Measurements from ENCODE around the gene ZNF564. TPM values are rescaled to one million over a fixed set of nuclear protein-coding genes. Genes with fewer than 3 reads are reported as not detected.

Gene ZNF564
- total and polyA plus RNA-seq, 10 of the 15 experiments (the other 5 are each of a cell fraction or from before 2014, with no cell fraction given), result 1.5 to 8.9 (median 5.4) TPM

- intact Hi-C loops (cut with micrococcal nuclease; ENCODE audit: unreplicated experiment), result no loop called here
- in situ Hi-C loops (cut with MboI), result no loop called here
- Histone ChIP-seq H3K79me2 (ENCODE audit: control insufficient read depth, insufficient read depth, low read length) (no peaks in the 10 kb centered on the region), H3K36me3 (ENCODE audit: control insufficient read depth in 2 of 2, insufficient read depth in 2 of 2, low read length in 1 of 2) (peaks cover 8 to 17% of the 10 kb centered on the region in 2 experiments), H3K27me3 (replicated peaks in 1 of 2; ENCODE audit: control insufficient read depth in 2 of 2, insufficient read depth in 2 of 2, low read length in 1 of 2) (no peaks in the 10 kb centered on the region), H2AFZ (ENCODE audit: control insufficient read depth, low read depth, low read length) (no peak overlapping the region), H3K4me3 (no peak overlapping the region), H3K9ac (ENCODE audit: control insufficient read depth, insufficient read depth, low read length) (no peak overlapping the region), H4K20me1 (ENCODE audit: control insufficient read depth, insufficient read depth) (no peaks in the 10 kb centered on the region), H3K4me1 (ENCODE audit: control insufficient read depth, insufficient read depth, low read length) (peaks cover 6% of the 10 kb centered on the region), H3K27ac (ENCODE audit: control insufficient read depth, insufficient read depth) (no peak overlapping the region), H3K4me2 (ENCODE audit: control insufficient read depth, insufficient read depth) (no peak overlapping the region), H3K9me3 (replicated peaks; ENCODE audit: control insufficient read depth, insufficient read depth, low read length) (peaks cover 26% of the 10 kb centered on the region)
- FAIRE-seq (no peak), DNase-seq (ENCODE audit: low read depth, low spot score) (no peak), ATAC-seq (no peak)
- ChIA-PET SMC1A (ENCODE audit: uncharacterized antibody, unreplicated experiment) (interaction anchor here (1.4 kb wide), 1 partner anchor 25 kb away, joined by 5 read pairs; no protein-coding TSS in a partner anchor), RAD21 (ENCODE audit: unreplicated experiment) (interaction anchor here (0.6 kb wide), 1 partner anchor 103 kb away, joined by 3 read pairs; the partner anchor contains the start of gene DHPS), POLR2A (no interaction called here), CTCF (no interaction called here)
- BruUV-seq (replicated peaks), result no TSS peak
- TF ChIP-seq RAD51 (IDR thresholded peaks at IDR 0.05) (no peak), NRF1 (conservative IDR thresholded peaks at IDR 0.05; ENCODE audit: low read depth, low read length) (no peak), SREBF2 (IDR thresholded peaks at IDR 0.05; ENCODE audit: low read length) (no peak), MLLT1 (IDR thresholded peaks at IDR 0.05) (no peak), SIX5 (IDR thresholded peaks at IDR 0.05; ENCODE audit: low read depth, low read length, severe bottlenecking) (no peak), CHD4 (IDR thresholded peaks at IDR 0.05) (no peak), RFX5 (IDR thresholded peaks at IDR 0.05; ENCODE audit: low read depth, low read length) (no peak), NR2C1 (IDR thresholded peaks at IDR 0.05) (no peak), NR2C2 (IDR thresholded peaks at IDR 0.05; ENCODE audit: borderline replicate concordance, control insufficient read depth, insufficient read length, low read depth) (no peak), HSF1 (IDR thresholded peaks at IDR 0.05; ENCODE audit: low read depth, low read length) (no peak), IKZF2 (IDR thresholded peaks at IDR 0.05) (no peak), BACH1 (IDR thresholded peaks at IDR 0.05; ENCODE audit: borderline replicate concordance) (no peak), MYC (IDR thresholded peaks at IDR 0.05; ENCODE audit: insufficient read depth, insufficient read length, insufficient replicate concordance, low read length, severe bottlenecking) (no peak), SRF (IDR thresholded peaks at IDR 0.05; ENCODE audit: low read depth in 2 of 2, low read length in 2 of 2) (no peak), SREBF1 (IDR thresholded peaks at IDR 0.05; ENCODE audit: low read length) (no peak), SMAD5 (IDR thresholded peaks at IDR 0.05; ENCODE audit: low read depth) (no peak), MTA3 (IDR thresholded peaks at IDR 0.05; ENCODE audit: borderline replicate concordance, low read length) (no peak), YY1 (IDR thresholded peaks at IDR 0.05; ENCODE audit: low read depth, low read length) (no peak), NFYB (IDR thresholded peaks at IDR 0.05; ENCODE audit: insufficient read depth, low read depth, low read length) (no peak)
- WGBS (ENCODE audit: insufficient coverage, insufficient replicate concordance, low lambda C conversion rate, missing lambda C conversion rate), result 96% methylated on average over 10 of the region's 10 CpGs
These were observed 27.4 kb upstream of the ZNF564 start for GRCh38 chr19:12578641-12579040.

Data from GM12878 (cell line).